Transverse colon (tissue), 3 donors: ENCODE data around the gene E2F2.

Experiments used
- EP300 ChIP-seq: sonication (generic); formaldehyde crosslinking; IDR thresholded peaks from one replicate; pipeline ENCODE4 v1.6.1; 2017; ENCODE audit warnings: antibody characterized with exemption, low read depth
- TF ChIP-seq, protein P1 (sequence below), 5 experiments: fragments of 200-600 bp in 3 of 5; fragments of 450-650 bp in 2 of 5; sonication (generic) in 3 of 5; IDR thresholded peaks; 1 replicate in 2 of 5; 2 replicates in 3 of 5; pipeline ENCODE4 v1.5.1; 2016 to 2017; ENCODE audit warnings: antibody characterized with exemption in 5 of 5, inconsistent platforms in 3 of 5, mild to moderate bottlenecking in 2 of 5, moderate library complexity in 1 of 5

DNA sequence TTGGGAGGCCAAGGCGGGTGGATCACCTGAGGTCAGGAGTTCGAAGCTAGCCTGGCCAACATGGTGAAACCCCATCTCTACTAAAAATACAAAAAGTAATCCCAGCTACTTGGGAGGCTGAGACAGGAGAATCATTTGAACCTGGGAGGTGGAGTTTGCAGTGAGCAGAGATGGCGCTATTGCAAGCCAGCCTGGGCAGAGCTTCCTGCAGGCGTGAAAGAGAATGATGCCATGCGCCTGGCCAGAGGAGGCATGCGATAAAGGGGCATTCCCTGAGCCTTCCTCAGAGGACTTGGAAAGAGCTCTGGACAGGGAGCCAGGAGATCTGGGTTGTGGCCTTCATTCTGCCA, 3.2 kb downstream of the E2F2 start:
- TF ChIP-seq, protein P1, sequence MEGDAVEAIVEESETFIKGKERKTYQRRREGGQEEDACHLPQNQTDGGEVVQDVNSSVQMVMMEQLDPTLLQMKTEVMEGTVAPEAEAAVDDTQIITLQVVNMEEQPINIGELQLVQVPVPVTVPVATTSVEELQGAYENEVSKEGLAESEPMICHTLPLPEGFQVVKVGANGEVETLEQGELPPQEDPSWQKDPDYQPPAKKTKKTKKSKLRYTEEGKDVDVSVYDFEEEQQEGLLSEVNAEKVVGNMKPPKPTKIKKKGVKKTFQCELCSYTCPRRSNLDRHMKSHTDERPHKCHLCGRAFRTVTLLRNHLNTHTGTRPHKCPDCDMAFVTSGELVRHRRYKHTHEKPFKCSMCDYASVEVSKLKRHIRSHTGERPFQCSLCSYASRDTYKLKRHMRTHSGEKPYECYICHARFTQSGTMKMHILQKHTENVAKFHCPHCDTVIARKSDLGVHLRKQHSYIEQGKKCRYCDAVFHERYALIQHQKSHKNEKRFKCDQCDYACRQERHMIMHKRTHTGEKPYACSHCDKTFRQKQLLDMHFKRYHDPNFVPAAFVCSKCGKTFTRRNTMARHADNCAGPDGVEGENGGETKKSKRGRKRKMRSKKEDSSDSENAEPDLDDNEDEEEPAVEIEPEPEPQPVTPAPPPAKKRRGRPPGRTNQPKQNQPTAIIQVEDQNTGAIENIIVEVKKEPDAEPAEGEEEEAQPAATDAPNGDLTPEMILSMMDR (IDR thresholded peaks at IDR 0.05) = no peak
- TF ChIP-seq EP300 = no peak
